Fibroblast of peridontal ligament (primary cell): ENCODE data around the gene EGFR.

Experiments
- DNase-seq: peaks from one replicate; pipeline ENCODE4 v3.0.0-alpha.2; 2010; ENCODE audit errors: extremely low read depth

Gene EGFR

DNA sequence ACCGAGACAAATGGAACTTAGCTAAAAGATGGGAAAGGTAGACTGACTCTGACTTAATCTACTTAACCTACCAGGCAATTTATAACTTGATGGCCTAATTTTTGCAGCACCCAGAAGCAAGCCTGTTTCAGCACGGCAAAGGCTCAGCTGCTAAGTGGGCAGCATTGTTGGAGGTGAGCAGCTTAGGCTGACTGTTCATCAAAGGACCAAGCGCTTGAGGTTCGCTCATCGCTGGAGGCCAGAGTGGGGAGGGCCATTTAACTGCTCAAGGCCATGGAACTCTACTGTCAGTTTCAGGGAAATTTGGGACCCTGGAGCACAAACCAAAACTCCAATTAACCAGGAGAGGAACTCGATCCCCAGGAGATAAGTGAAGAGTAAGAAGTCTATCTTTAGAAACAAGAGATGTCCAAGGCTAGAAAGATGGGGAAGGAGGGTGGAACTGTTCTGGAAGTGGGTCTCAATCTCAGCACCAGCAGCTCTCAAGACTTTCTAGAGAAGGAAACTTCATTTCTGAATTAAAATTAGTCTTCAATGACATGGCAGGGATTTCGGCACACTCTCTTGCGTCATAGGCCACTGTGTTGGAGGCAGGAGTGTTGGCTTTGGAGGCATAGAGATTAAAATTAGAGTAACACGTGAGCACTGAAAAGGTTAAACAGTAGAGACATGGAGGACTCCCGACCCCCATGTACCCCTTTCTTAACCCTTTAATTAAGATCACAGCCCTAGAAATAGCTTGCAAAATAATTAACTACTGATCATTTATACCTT lies 43.1 kb downstream of the EGFR start:
- DNase-seq = no peak

DNA sequence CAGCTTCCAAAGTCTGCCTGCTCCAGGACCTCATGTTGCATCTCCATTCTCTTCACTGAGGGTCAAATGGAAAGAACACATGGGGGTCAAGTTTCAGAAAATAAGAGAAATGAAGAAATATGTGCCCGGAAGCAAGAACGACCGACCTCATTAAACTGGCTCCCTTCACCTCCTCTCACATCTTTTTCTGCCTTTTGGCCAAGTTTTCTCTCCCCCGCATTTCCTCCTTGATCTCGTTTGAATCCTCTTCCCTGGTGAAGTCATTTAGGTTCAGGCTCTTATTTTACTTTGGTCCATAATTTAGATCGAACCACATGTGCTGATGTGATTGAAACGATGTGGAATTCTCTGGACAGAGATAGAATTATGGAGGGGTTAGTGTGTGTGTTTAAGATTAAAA lies 44.2 kb downstream of the EGFR start:
- no peak for DNase-seq

DNA sequence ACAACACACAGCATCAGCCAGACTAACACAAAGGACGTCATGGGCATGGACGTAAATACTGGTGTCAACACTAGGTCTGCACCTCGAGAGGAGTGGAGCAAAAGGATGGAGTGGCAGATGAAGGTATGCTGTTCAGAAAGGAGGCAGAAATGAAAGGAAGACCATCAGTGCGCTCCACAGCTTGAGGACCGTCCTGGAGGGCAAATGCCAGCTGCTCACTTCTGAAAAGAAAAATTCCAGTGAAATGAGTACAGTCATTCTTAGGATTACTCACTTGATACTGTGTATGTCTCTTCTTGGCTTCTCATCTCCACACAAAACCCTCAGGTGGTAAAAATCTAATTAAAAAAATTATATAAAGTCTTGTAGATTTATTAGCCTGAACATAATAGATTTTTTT lies 44.8 kb downstream of the EGFR start:
- DNase-seq = peak; percentile 47

GRCh38 chr7:55065079-55065478 lies 46.3 kb downstream of the EGFR start:
- DNase-seq = peak; percentile 98

DNA sequence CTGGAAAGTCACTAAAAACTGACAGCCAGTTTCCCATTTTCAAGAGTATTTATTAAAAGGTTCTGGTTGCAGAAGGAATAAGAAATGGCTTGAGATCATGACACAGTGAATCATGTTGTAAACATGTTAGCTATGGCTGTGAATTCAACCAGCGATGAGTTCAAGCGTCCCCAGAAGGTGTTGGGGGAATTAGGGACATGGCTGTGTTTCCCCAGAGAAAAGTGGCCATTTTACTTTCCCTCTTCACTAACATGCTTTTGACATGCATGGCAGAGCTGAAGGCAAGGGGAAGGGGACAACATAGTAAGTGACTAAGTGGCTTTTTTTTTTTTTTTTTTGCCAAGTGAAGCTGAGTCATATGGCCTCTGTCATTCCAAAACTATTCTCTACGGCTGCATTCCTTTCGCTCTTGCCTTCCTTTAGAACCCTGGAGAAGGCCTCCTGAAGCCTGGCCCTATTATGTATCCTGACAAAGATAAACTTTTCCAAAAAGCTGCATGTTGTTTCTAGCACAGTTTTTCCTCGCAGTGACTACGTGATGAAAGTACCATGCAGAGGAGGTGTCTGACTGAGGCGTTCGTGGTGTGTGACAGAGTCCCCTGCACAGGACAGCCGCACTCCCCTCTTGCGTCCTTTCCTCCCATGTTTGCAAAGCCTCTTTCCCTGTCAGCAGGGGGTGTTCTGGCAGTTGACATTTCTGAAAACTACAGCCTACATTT lies 46.9 kb downstream of the EGFR start:
- DNase-seq = peak; percentile 89

- peak; percentile 55 for DNase-seq
Observed at GRCh38 chr7:55066524-55066923, 47.7 kb downstream of the EGFR start.

DNA sequence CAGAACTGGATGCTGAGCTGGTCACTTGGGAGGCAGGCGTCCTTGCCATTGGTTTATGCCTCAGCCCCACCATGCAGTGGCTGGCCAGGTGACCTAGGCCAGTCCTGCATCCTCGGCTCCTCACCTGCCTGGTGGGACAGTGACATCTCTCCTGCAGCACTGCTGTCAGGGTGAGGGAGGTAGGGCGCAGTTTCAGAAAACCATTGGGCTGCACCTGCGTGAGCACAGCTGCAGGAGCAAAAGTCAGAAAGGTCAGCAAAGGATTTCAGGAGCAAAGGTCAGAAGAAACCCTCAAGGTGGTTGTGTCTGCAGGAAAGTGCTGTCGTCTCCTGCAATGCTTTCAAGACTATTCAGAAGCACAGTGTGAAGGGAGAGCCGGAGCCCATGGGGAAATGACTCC lies 48.1 kb downstream of the EGFR start:
- no peak for DNase-seq

GRCh38 chr7:55067748-55068147 lies 48.9 kb downstream of the EGFR start:
- no peak for DNase-seq

DNA sequence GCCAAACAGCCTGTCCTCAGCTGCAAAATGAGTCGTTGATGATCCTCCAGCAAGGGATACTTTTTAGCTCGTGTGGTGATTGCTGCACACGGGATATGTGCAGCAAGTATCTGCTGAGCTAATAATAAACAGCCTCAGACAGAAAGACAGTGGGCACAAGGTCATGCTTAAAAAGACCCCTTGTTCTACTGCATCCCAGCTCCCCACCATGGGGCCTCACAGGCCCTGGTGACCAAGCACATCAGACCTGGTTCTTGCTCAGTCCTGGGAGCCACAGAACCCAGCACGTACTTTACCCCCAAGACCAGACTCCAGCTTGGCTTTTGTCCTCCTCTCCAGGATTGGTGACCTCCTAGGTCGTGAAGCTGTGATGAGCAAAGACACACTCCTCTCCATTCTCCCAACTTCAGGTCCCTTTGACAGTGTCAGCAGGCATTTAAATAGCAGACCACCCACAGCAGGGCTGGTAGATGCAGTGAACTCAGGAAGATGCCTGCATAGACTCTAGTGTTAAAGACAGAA lies 50.5 kb downstream of the EGFR start:
- DNase-seq = no peak

GRCh38 chr7:55070271-55070743 lies 51.5 kb downstream of the EGFR start:
- no peak for DNase-seq

DNA sequence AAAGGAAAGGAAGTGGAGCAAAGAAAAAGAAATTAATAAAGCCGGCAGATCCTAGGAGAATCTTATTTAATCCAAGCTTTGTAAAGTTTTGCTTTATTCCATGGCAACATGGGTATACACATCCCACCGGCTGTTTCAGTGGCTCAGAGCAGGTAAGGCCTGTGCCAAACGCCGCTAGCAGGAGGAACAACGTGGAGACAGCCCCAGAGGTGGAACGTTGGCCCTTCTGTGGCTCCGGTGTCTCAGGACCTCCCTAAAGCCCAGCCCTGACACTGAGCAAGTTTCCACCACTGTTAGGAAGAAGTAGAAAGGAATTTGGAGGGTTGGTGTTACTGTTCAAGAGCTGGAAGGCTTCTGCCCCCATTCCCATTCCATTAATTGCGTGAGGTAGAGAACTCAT lies 52.0 kb downstream of the EGFR start:
- DNase-seq = no peak

DNA sequence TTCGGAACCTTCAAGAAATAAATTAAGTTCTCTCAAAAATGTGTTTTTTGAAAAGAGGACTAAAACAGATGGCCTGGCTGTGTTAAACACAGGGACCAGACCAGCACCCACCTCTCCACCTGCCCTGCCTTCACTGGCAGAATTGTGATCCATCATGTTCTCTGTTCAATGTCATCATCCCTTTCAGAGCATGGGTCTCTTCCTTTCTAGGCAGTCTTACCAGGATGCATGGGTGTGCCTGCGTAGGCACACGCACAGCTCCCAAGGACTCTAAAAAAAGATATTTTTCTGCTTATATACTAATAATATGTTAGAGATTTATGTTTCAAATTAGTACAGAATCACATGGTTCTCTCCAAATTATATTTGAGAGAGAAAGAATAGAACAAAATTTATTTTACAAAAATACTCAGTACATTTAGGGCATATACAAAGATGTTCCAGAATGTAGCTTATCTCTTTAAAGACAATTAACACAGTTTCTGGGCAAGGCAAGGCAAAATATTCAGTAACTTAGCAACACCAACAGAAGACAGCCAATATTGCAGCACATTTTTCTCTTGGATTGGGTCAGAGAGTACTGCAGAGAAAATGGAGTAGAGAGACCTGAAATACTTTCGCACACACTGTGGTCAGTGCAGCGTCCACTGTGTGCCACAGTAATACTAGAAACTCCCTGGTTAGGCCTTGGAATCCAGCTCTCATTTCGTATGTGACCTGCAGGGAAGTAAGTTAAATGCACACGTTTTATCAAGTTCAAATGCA lies 52.8 kb downstream of the EGFR start:
- DNase-seq = peak; percentile 70

DNA sequence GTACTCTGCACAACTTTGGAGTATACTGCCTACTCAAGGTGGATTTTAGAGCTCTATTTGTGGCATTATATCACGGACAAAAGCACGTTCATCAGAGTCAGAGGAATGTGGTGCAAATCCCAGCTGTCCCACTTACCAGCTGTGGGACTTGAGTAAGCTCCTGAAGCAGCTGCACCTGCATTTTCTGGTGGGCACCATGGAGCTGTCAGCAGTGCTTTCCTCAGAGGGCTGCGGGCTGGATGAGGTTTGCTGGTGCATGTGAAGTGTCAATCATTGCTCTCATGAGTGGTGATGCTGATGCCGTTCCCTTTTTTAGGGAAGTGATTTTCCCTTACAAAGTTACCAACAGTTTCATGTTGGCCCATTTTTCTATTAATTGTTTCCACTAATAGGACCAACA lies 53.4 kb downstream of the EGFR start:
- no peak for DNase-seq

- peak; percentile 74 for DNase-seq
Observed at GRCh38 chr7:55073051-55073511, 54.3 kb downstream of the EGFR start.

DNA sequence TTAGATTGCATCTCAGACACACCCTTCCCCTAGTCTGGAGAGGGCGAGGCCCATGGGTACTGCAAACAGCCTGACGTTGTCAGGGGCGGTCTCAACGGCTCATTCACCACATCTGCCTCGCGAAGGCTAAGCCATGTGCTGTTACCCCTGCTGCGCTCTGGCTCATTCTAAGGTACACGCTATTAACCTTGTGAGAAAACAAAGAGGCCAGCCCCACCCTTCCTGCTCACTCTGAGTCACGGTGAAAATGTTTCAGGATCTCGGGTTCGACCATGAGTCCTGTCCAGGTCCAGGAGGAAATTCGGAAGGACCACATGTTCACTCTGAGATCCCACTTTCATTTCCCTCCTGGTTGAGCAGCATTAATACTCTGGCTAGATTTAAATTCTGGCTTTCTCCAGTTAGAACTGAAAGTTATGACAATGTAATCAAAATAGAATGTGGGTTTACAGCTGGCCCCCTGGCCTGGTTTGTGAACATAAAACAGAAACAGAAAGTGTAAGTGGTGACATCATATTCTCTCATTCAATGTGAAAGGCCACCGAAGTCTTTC lies 55.2 kb downstream of the EGFR start:
- peak; percentile 76 for DNase-seq

DNA sequence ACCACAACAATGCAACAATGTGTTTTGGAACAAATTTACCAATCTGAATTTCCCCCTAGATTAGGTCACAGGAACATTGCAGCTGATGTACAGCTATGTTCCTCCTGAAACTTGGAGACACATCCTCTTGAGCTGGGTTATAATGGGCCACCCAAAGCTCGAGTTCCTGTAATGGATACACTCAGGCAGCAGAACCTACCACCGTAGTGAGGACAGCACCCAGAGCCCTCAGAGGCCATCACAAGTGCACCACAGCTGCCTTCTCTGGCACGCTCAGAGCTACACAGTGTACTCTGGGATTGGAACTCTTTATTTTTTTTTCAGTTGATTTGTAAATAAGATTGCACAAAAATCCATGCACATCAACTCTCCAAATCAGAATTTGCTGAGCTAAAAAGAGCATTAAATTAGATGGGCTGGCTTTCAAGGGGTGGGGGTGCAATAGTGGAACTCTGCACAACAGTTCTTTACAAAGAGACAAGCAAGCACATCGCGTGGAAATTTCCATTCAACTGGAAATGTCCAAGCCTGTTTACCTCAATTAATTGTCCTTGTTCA lies 56.7 kb downstream of the EGFR start:
- DNase-seq = peak; percentile 49

GRCh38 chr7:55077561-55078410 lies 59.0 kb downstream of the EGFR start:
- DNase-seq = no peak

GRCh38 chr7:55078465-55079372 lies 59.9 kb downstream of the EGFR start:
- DNase-seq = no peak

DNA sequence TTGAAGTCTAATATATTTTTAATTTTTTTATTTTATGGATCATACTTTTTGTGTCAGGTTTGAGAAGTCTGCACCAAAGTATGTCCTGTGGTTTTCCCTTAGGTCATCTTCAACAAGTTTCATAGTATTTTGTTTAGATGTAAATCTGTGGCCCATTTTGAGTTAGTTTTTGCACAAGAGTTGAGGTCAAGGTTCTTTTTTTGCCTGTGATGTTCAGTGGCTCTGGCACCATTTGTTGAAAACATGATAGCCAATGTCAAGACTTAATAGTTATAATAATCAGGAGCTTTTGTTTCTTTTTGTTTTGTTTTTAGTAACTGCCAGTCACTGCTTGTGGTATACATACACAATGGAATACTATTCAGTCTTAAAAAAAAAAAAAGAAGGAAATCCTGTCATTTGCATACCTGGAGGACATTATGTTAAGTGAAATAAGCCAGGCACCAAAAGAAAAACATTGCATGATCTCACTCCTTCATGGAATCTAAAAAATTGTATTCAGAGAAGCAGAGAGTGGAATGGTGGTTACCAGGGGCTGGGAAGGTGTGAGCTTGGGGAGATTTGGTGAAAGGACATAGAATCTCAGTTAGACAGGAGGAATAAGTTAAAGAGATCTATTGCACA lies 61.3 kb downstream of the EGFR start:
- DNase-seq = no peak
